Neural cell (in vitro differentiated cells): Measurements from ENCODE around the gene KHSRP.

Experiments used
- EP300 ChIP-seq: fragments of 450-650 bp; conservative IDR thresholded peaks from 2 replicates; pipeline ENCODE4 v1.6.1; 2014; ENCODE audit warnings: antibody characterized with exemption, mild to moderate bottlenecking, moderate library complexity; ENCODE audit not compliant: poor library complexity, severe bottlenecking
- POLR2AphosphoS5 ChIP-seq: IDR thresholded peaks from 2 replicates; pipeline ENCODE4 v1.6.1; 2012
- TF ChIP-seq, protein P1 (sequence below): fragments of 450-650 bp; IDR thresholded peaks from 2 replicates; pipeline ENCODE4 v1.5.1; 2014; ENCODE audit warnings: antibody characterized with exemption, mild to moderate bottlenecking, moderate library complexity; ENCODE audit not compliant: poor library complexity, severe bottlenecking

DNA sequence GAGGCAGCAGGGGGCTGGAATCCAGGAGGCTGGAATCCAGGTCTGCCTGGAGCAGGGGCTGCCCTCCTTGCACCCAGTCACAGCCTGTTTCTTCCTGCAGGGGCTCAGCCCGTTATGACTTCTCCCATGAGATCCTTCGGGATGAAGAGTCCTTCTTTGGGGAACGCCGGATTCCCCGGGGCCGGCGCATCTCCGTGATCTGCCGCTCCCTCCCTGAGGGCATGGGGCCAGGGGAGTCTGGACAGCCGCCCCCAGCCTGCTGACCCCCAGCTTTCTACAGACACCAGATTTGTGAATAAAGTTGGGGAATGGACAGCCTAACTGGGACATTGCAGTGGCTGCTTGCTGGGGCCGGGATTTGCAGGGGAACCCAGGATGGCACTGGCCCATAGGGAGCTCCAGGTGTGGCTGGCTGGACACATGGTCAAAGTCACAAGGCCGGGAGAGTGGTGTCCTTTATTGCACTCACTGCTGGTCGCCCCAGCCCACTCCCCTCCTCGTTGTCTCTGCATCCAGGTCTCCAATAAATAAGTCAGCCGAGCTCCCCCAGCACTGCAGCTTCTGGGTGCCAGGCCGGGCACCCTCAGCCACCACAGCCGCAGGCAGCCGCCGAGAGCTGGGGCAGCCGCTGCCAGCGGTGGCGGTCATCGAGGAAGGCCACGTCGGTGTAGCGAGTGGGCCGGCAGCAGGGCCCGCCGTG, 49.8 kb downstream of the KHSRP start:
- no peak for TF ChIP-seq EP300
- TF ChIP-seq, protein P1, sequence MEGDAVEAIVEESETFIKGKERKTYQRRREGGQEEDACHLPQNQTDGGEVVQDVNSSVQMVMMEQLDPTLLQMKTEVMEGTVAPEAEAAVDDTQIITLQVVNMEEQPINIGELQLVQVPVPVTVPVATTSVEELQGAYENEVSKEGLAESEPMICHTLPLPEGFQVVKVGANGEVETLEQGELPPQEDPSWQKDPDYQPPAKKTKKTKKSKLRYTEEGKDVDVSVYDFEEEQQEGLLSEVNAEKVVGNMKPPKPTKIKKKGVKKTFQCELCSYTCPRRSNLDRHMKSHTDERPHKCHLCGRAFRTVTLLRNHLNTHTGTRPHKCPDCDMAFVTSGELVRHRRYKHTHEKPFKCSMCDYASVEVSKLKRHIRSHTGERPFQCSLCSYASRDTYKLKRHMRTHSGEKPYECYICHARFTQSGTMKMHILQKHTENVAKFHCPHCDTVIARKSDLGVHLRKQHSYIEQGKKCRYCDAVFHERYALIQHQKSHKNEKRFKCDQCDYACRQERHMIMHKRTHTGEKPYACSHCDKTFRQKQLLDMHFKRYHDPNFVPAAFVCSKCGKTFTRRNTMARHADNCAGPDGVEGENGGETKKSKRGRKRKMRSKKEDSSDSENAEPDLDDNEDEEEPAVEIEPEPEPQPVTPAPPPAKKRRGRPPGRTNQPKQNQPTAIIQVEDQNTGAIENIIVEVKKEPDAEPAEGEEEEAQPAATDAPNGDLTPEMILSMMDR, result no peak
- TF ChIP-seq POLR2AphosphoS5, result no peak
